Neural cell (in vitro differentiated cells): ENCODE results near the gene ACP1. TPM values are rescaled to one million over a fixed set of nuclear protein-coding genes. Genes with fewer than 3 reads are reported as not detected.

Experiments
- H2AFZ ChIP-seq: fragments of 200-600, 300-800 bp; sonication (generic), shearing (Covaris generic); 2 replicates; pipeline ENCODE4 v1.6.0; 2014; ENCODE audit warnings: low read depth, mild to moderate bottlenecking, antibody characterized with exemption, low read length, moderate library complexity
- H3F3A ChIP-seq: fragments of 200-600 bp; shearing (Covaris generic); 2 replicates; pipeline ENCODE4 v1.6.1; 2016; ENCODE audit warnings: mild to moderate bottlenecking, moderate library complexity, mixed read lengths, antibody characterized with exemption, low read length; ENCODE audit not compliant: insufficient read depth, poor library complexity, severe bottlenecking
- H3K27ac ChIP-seq: fragments of 200-600, 300-800 bp; sonication (generic), shearing (Covaris generic); 2 replicates; pipeline ENCODE4 v1.5.1; 2014; ENCODE audit warnings: mild to moderate bottlenecking, low read length, moderate library complexity
- H3K27me3 ChIP-seq: fragments of 300-800, 200-600 bp; sonication (generic), shearing (Covaris generic); 2 replicates; pipeline ENCODE4 v1.6.0; 2014; ENCODE audit warnings: mild to moderate bottlenecking, low read depth, low read length, moderate library complexity; ENCODE audit not compliant: insufficient read depth
- H3K36me3 ChIP-seq: fragments of 300-800, 200-600 bp; sonication (generic), shearing (Covaris generic); 2 replicates; pipeline ENCODE4 v1.5.1; 2014; ENCODE audit warnings: mild to moderate bottlenecking, antibody characterized with exemption, low read length, moderate library complexity; ENCODE audit not compliant: insufficient read depth
- H3K4me2 ChIP-seq: fragments of 300-800, 200-600 bp; sonication (generic), shearing (Covaris generic); 2 replicates; pipeline ENCODE4 v1.6.0; 2014; ENCODE audit warnings: mild to moderate bottlenecking, low read length
- H3K4me3 ChIP-seq: fragments of 300-800, 200-600 bp; sonication (generic), shearing (Covaris generic); 2 replicates; pipeline ENCODE4 v1.5.1; 2014; ENCODE audit warnings: mild to moderate bottlenecking, low read length, moderate library complexity
- H3K79me2 ChIP-seq: fragments of 200-600 bp; shearing (Covaris generic); replicated peaks from 2 replicates; pipeline ENCODE4 v1.6.0; 2014; ENCODE audit warnings: mild to moderate bottlenecking, low read length, moderate library complexity; ENCODE audit not compliant: insufficient read depth
- H3K9ac ChIP-seq: fragments of 300-800, 200-600 bp; sonication (generic), shearing (Covaris generic); 2 replicates; pipeline ENCODE4 v1.6.1; 2016; ENCODE audit warnings: mild to moderate bottlenecking, low read length, mixed read lengths
- H3K9me2 ChIP-seq: fragments of 200-600 bp; shearing (Covaris generic); 2 replicates; pipeline ENCODE4 v1.6.1; 2016; ENCODE audit warnings: mild to moderate bottlenecking, low read length, mixed read lengths; ENCODE audit not compliant: insufficient read depth
- H3K9me3 ChIP-seq: fragments of 200-600, 300-800 bp; sonication (generic), shearing (Covaris generic); 2 replicates; pipeline ENCODE4 v1.6.1; 2016; ENCODE audit warnings: mild to moderate bottlenecking, mixed run types, low read length, moderate library complexity, mixed read lengths
- H4K20me1 ChIP-seq: fragments of 200-600 bp; shearing (Covaris generic); 2 replicates; pipeline ENCODE4 v1.6.1; 2016; ENCODE audit warnings: mild to moderate bottlenecking, mixed run types; ENCODE audit not compliant: insufficient read depth
- EP300 ChIP-seq: fragments of 450-650 bp; conservative IDR thresholded peaks from 2 replicates; pipeline ENCODE4 v1.6.1; 2014; ENCODE audit warnings: antibody characterized with exemption, mild to moderate bottlenecking, moderate library complexity; ENCODE audit not compliant: poor library complexity, severe bottlenecking
- EZH2 ChIP-seq: fragments of 200-600, 300-800 bp; shearing (Covaris generic), sonication (generic); IDR thresholded peaks from 2 replicates; pipeline ENCODE4 v1.6.1; 2014; ENCODE audit warnings: antibody characterized with exemption, low read length, borderline replicate concordance, mild to moderate bottlenecking; ENCODE audit not compliant: insufficient read depth, poor library complexity, severe bottlenecking
- MXI1 ChIP-seq: fragments of 450-650 bp; conservative IDR thresholded peaks from 2 replicates; pipeline ENCODE4 v1.6.1; 2014; ENCODE audit warnings: antibody characterized with exemption, mild to moderate bottlenecking; ENCODE audit not compliant: poor library complexity, severe bottlenecking
- POLR2AphosphoS5 ChIP-seq: IDR thresholded peaks from 2 replicates; pipeline ENCODE4 v1.6.1; 2012
- RAD21 ChIP-seq: fragments of 450-650 bp; conservative IDR thresholded peaks from 2 replicates; pipeline ENCODE4 v1.6.1; 2014; ENCODE audit warnings: antibody characterized with exemption, mild to moderate bottlenecking, moderate library complexity
- SMC3 ChIP-seq: fragments of 450-650 bp; conservative IDR thresholded peaks from 2 replicates; pipeline ENCODE4 v1.6.1; 2014; ENCODE audit warnings: antibody characterized with exemption, mild to moderate bottlenecking, moderate library complexity; ENCODE audit not compliant: poor library complexity
- TAF1 ChIP-seq: IDR thresholded peaks from 2 replicates; pipeline ENCODE4 v1.6.1; 2012; ENCODE audit warnings: low read depth
- polyA plus RNA-seq: library from polyadenylated mRNA; depleted of rRNA; stranded (reverse); fragments of >200 nt; gene quantifications from 2 replicates; pipeline ENCODE4 v1.2.3, GENCODE V29; 2014
- TF ChIP-seq, protein P1 (sequence below): IDR thresholded peaks from 2 replicates; pipeline ENCODE4 v1.6.1; 2012; ENCODE audit warnings: borderline replicate concordance
- TF ChIP-seq, protein P2 (sequence below): fragments of 450-650 bp; IDR thresholded peaks from 2 replicates; pipeline ENCODE4 v1.5.1; 2014; ENCODE audit warnings: antibody characterized with exemption, mild to moderate bottlenecking, moderate library complexity; ENCODE audit not compliant: poor library complexity, severe bottlenecking

Gene ACP1
- polyA plus RNA-seq, 1 donor from 2014 or later: 263 TPM

DNA sequence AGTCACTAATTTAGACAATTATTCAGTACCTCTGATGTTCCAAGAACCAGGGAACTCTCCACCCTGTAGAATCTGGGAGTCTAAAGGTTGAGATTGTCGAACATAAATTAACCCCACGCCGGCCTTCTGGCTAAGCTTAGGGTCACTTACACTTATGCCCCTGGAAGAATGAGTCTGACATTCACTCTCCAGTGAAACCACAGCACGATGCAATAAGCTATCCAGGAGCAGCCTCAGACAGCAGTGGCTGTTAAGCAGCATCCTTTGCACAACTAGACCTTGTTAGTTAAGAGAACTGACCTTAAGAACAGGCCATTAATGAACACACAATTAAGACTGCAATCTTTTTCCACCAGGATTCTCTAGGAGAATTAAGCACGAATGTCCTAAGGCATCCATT, 25.9 kb upstream of the ACP1 start:
- H3K36me3 ChIP-seq: peaks cover 18% of the 10 kb centered on the region
- TF ChIP-seq, protein P1, sequence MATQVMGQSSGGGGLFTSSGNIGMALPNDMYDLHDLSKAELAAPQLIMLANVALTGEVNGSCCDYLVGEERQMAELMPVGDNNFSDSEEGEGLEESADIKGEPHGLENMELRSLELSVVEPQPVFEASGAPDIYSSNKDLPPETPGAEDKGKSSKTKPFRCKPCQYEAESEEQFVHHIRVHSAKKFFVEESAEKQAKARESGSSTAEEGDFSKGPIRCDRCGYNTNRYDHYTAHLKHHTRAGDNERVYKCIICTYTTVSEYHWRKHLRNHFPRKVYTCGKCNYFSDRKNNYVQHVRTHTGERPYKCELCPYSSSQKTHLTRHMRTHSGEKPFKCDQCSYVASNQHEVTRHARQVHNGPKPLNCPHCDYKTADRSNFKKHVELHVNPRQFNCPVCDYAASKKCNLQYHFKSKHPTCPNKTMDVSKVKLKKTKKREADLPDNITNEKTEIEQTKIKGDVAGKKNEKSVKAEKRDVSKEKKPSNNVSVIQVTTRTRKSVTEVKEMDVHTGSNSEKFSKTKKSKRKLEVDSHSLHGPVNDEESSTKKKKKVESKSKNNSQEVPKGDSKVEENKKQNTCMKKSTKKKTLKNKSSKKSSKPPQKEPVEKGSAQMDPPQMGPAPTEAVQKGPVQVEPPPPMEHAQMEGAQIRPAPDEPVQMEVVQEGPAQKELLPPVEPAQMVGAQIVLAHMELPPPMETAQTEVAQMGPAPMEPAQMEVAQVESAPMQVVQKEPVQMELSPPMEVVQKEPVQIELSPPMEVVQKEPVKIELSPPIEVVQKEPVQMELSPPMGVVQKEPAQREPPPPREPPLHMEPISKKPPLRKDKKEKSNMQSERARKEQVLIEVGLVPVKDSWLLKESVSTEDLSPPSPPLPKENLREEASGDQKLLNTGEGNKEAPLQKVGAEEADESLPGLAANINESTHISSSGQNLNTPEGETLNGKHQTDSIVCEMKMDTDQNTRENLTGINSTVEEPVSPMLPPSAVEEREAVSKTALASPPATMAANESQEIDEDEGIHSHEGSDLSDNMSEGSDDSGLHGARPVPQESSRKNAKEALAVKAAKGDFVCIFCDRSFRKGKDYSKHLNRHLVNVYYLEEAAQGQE: no peak
- no peak for TF ChIP-seq EZH2
- TF ChIP-seq, protein P2, sequence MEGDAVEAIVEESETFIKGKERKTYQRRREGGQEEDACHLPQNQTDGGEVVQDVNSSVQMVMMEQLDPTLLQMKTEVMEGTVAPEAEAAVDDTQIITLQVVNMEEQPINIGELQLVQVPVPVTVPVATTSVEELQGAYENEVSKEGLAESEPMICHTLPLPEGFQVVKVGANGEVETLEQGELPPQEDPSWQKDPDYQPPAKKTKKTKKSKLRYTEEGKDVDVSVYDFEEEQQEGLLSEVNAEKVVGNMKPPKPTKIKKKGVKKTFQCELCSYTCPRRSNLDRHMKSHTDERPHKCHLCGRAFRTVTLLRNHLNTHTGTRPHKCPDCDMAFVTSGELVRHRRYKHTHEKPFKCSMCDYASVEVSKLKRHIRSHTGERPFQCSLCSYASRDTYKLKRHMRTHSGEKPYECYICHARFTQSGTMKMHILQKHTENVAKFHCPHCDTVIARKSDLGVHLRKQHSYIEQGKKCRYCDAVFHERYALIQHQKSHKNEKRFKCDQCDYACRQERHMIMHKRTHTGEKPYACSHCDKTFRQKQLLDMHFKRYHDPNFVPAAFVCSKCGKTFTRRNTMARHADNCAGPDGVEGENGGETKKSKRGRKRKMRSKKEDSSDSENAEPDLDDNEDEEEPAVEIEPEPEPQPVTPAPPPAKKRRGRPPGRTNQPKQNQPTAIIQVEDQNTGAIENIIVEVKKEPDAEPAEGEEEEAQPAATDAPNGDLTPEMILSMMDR: no peak
- no peak for TF ChIP-seq MXI1
- no peak for TF ChIP-seq EP300
- no peak for TF ChIP-seq RAD21
- no peak for TF ChIP-seq SMC3
- TF ChIP-seq POLR2AphosphoS5: no peak
- no peak for TF ChIP-seq TAF1
- no peak overlapping the region for H3K4me2 ChIP-seq
- no peak overlapping the region for H2AFZ ChIP-seq
- H4K20me1 ChIP-seq: no peaks in the 10 kb centered on the region
- no peaks in the 10 kb centered on the region for H3F3A ChIP-seq
- H3K27ac ChIP-seq: no peak overlapping the region
- peaks cover 7% of the 10 kb centered on the region for H3K9me3 ChIP-seq
- H3K27me3 ChIP-seq: no peaks in the 10 kb centered on the region
- H3K9me2 ChIP-seq: no peaks in the 10 kb centered on the region
- H3K4me3 ChIP-seq: no peak overlapping the region
- H3K79me2 ChIP-seq: no peaks in the 10 kb centered on the region
- no peak overlapping the region for H3K9ac ChIP-seq

DNA sequence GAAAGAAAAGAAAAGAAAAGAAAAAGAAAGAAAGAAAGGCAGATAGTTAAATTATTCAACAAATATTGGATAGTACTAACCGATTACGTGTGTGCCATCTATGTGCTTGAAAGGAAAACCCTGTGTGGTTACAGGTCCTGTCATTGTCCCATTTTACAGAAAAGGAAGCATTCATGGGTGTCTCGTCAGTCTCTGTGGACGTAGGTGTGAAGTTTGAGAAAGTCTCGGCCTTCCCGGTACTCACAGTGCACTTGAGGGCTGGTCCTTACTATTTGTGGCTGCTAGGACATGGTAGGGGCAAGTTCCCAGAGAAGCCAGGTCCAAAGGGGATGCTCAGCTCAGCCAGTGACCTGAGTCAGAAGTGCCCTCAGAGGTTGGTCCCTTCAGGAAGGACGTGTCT, 20.2 kb upstream of the ACP1 start:
- Histone ChIP-seq H3K27me3 (no peaks in the 10 kb centered on the region), H3K79me2 (no peaks in the 10 kb centered on the region)

More for the DNA sequence above, 20.2 kb upstream of the ACP1 start:
- H2AFZ ChIP-seq: no peak overlapping the region
- H3K27ac ChIP-seq: no peak overlapping the region
- no peaks in the 10 kb centered on the region for H3K9me2 ChIP-seq
- peaks cover 21% of the 10 kb centered on the region for H3K36me3 ChIP-seq
- no peak overlapping the region for H3K9ac ChIP-seq
- H3F3A ChIP-seq: no peaks in the 10 kb centered on the region
- H4K20me1 ChIP-seq: no peaks in the 10 kb centered on the region
- no peak overlapping the region for H3K4me2 ChIP-seq
- TF ChIP-seq RAD21: no peak
- no peak for TF ChIP-seq EP300
- no peak for TF ChIP-seq MXI1
- TF ChIP-seq POLR2AphosphoS5: no peak
- no peak for TF ChIP-seq SMC3
- TF ChIP-seq, protein P1: no peak
- TF ChIP-seq, protein P2: no peak
- no peak for TF ChIP-seq EZH2
- no peak for TF ChIP-seq TAF1
- no peak overlapping the region for H3K4me3 ChIP-seq
- H3K9me3 ChIP-seq: peaks cover 7% of the 10 kb centered on the region
